Fibroblast of skin of back (primary cell): ENCODE results near the gene CFAP20DC.
"Not testable (repeated sequence)": the region's sequence is repeated elsewhere in the genome, so short reads cannot be mapped to it uniquely, and the experiment has no call there.

Experiments used
- DNase-seq: peaks from one replicate; pipeline ENCODE4 v3.0.0-alpha.2; 2013

The CFAP20DC gene

GRCh38 chr3:58725326-58725853 lies 324.4 kb downstream of the CFAP20DC start:
- DNase-seq: no peak

- no peak for DNase-seq
These were observed 325.5 kb downstream of the CFAP20DC start for GRCh38 chr3:58724336-58724735.

- no peak for DNase-seq
These were observed 326.7 kb downstream of the CFAP20DC start for GRCh38 chr3:58723173-58723572.

DNA sequence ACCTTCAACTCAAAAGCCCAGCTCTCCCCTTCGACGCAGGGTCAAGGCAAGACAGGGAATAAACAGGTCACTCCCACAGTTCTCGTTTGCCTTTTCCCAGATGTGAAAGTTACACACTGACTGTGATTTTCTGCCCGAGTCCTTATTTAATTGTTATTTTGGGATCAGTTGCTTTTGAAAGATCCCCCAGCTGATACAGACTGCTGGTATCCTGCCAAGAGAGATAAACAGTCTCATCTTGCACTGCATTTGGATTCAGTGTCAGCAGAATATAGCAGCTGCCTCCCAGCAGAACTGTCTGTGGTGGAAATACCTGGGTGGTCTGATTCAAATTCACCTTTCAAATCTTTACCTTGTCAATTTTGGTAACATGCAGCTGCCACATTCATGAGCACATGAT lies 327.3 kb downstream of the CFAP20DC start:
- no peak for DNase-seq

DNA sequence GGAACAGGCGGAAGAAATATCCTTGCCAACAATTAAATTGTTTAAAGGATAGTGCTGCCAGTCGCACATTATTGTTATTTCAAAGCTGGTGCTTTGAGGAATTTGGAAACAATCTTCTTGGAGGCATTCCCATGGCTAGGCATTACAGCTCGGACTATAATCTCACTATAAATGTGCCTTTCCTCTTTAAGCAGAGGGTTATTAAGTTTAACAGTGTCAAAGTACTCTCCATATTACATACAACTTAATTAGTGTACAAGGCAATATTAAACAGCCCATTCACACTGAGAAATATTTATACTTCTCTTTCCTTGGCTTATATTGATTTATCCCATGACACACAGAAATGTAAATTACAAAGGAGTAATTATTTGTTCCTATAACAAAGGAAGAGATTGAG lies 329.3 kb downstream of the CFAP20DC start:
- no peak for DNase-seq

DNA sequence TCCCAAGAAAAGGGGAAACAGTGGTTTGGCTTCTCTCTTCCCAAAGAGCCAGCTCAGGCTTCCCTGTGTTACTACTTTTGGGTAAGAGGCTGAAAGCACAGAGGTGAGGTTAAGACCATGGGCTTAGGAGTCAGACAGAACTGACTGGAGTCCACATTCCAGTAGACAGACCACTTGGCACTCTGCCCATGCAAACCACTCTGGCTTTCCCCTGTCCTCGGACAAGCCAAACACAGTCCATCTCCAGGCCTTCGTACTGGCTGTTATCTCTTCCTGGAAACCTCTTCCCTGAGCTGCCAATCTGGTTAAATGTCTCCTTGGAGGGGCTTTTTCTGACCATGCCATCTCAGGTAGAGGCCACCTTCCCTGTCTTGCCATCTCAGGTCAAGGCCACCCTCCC lies 330.1 kb downstream of the CFAP20DC start:
- no peak for DNase-seq

GRCh38 chr3:58713715-58714401 lies 336.0 kb downstream of the CFAP20DC start:
- DNase-seq: no peak

DNA sequence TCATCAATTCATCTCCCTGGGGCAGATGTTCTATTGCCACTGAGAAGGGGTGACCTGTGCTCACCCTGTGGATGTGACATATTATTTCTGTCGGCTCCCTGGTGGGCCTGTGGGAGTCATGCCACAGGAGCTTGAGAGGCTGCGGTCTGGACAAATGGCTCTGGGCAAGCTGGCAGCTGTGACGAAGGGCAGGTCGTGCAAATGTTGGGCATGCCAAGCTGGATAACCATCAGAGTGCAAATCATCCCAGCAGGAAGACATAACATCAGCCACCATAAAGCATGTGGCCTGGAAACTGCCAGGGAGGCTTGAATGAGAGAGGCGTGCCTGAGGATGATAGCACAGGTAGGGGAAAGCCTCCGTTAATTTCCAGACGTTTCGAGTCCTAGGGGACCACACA lies 338.0 kb downstream of the CFAP20DC start:
- DNase-seq: no peak

GRCh38 chr3:58708983-58709382 lies 340.8 kb downstream of the CFAP20DC start:
- DNase-seq: not testable (repeated sequence)

DNA sequence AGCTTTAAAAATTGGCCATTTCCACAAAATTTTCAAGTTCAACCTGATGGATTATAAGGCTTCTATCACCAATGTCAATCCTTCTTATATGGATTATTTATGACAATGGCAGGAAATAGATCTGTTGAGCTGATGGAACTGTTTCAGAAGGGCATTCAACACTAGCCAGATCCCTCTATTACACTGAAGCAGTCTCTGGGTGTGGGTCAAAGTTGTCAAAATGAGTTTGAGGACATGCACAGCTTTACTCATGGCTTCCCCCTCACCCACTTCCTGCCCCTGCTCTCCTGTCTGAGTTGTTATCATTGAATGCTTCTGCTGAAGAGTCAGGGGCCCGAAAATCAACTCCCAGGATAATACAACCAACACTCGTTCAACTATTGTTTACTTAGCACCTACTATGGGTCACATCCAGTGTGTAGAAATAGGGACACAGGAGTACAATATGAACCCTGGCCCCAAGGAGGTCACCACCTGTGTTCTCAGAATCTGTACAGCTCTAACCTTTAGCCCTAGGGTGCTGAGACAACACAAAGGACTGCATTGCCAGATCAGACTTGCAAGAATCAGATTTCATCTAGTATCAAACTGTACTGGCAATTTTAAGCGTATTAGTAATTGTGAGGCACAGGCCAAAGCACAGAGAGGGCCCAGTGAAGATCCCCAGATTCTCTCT lies 341.6 kb downstream of the CFAP20DC start:
- DNase-seq: no peak

DNA sequence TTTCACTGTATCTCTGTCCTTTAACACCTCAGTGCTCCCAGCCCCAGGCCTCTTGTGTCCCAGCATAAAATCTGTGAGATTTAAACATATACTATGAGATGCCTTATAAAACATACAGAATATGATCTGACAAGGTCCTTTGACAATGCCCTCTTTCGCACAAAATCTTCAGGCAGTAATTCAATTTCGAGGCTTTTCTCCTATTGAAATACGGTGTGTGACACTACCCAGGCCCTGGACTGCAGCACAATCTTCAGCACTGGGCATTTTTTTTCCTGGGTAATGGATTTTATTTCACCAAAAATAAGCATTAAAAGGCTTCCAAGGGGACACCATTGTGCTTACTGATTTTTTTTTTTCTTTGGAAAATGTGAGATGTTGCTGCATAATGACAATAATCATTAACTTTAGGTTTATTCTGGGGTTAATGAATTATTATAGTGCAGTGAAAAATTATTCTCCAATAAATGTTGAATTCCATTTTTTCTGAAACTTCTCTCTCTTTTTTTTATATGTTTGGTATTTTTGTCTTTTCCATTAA lies 342.4 kb downstream of the CFAP20DC start:
- DNase-seq: no peak

GRCh38 chr3:58706395-58707167 lies 343.2 kb downstream of the CFAP20DC start:
- no peak for DNase-seq

DNA sequence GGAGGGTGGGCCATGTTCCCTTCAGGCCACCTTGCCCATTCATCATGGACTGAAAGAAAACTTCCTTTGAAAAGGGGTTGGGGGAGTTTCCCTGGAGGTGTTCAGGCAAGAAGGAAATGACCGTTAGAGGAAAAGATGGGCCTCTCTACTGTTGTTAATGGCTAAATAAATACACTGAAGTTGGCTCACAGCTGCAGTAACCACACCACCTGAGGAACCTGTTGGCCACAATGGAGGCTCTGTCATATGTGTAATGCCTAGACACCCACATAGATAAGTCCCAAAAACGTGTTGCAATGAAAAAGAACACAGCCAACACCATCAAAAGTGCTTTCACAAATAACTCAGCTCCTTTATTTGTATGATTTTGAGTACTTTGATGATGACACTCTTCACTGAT lies 345.1 kb downstream of the CFAP20DC start:
- DNase-seq: no peak

- DNase-seq: not testable (repeated sequence)
These were observed 345.5 kb downstream of the CFAP20DC start for GRCh38 chr3:58704304-58704703.

- no peak for DNase-seq
These were observed 351.6 kb downstream of the CFAP20DC start for GRCh38 chr3:58698246-58698645.

DNA sequence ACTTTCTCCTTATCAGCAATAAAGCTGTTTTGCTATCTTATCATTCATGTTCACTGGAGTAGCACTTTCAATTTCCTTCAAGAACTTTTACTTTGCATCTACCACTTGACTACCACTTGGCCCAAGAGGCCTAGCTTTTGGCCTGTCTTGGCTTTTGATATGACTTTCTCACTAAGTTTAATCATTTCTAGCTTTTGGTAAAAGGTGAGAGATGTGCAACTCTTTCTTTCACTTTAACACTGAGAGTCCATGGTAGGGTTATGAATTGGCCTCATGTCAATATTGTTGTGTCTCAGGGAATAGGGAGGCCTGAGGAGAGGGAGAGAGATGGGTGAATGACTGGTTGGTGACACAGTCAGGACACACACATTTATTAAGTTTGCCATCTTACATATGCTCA lies 352.3 kb downstream of the CFAP20DC start:
- no peak for DNase-seq

GRCh38 chr3:58696813-58697212 lies 353.0 kb downstream of the CFAP20DC start:
- not testable (repeated sequence) for DNase-seq

DNA sequence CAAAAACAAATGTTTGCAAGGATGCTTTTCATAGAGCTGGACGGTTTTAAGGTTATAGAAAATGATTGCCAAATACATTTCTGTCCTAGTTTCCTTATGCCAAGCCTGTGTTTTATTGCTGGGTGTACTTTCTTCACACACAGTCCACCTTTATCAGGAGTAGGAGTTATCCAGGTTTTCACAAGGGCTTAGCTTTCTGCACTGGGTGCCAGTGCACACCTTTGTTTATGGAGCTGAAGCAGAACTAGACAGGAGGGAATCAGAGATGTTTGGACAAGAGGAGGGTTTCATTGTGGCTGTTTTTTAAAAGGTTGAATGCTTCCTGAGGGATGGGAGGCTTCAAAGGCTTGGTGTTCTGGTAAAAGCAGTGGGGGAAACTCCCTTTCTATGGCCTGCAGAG lies 353.7 kb downstream of the CFAP20DC start:
- DNase-seq: no peak

DNA sequence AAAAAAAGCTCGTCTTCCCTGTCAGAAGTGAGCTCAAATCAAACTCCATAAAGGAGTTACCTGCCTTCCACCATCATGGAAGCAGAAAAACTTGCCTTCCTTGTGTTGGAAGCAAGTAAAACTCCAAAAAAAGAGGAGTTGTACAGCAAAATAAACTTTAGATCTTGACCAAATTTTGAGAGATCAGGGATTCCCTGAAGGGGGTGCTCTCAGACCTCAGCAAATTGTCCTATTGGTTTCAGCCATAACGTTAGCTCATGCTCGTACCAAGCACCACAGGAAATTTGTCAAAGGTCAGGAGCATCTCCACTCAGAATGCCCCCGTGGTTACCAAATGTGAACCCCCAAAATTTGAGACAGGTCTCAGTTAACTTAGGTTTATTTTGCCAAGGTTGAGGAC lies 354.5 kb downstream of the CFAP20DC start:
- not testable (repeated sequence) for DNase-seq

GRCh38 chr3:58693940-58694850 lies 355.6 kb downstream of the CFAP20DC start:
- no peak for DNase-seq

DNA sequence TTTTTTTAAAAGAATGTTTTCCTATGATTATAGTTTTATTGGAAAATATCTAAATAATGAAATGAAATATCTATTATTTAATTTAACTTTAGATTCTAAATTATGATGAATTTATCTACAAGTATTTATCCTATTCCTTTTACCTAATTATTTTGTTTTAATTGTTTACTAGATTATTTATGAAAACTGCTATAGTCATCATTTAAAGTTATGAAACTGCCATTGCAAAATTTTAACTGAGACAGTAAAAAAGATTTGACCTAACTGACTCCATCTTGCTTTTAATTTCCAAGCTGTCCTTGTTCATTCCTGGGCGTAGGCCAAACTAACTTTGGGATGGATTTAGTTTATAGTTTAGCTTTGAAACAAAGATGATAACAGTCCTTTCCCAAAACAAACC lies 357.3 kb downstream of the CFAP20DC start:
- no peak for DNase-seq
